Hepatocyte (in vitro differentiated cells): Measurements from ENCODE around the gene APBA3. TPM values are rescaled to one million over a fixed set of nuclear protein-coding genes. Genes with fewer than 3 reads are reported as not detected.

Experiments
- DNase-seq: peaks from one replicate; pipeline ENCODE4 v3.0.0-alpha.2; 2016; ENCODE audit warnings: low spot score
- H2AFZ ChIP-seq: fragments of 200-600 bp; sonication (generic); 2 replicates; pipeline ENCODE4 v1.6.0; 2016; ENCODE audit warnings: antibody characterized with exemption, mild to moderate bottlenecking
- H3K27ac ChIP-seq: fragments of 200-600 bp; sonication (generic); 2 replicates; pipeline ENCODE4 v1.5.1; 2016; ENCODE audit warnings: mild to moderate bottlenecking
- H3K27me3 ChIP-seq: fragments of 200-600 bp; sonication (generic); 2 replicates; pipeline ENCODE4 v1.6.1; 2016
- H3K36me3 ChIP-seq: fragments of 200-600 bp; sonication (generic); replicated peaks from 2 replicates; pipeline ENCODE4 v1.5.1; 2016; ENCODE audit warnings: low read depth; ENCODE audit not compliant: insufficient read depth
- H3K4me1 ChIP-seq: fragments of 200-600 bp; sonication (generic); 2 replicates; pipeline ENCODE4 v1.5.1; 2016; ENCODE audit warnings: mild to moderate bottlenecking, moderate library complexity; ENCODE audit not compliant: insufficient read depth
- H3K4me2 ChIP-seq: fragments of 200-600 bp; sonication (generic); 2 replicates; pipeline ENCODE4 v1.6.0; 2016
- H3K4me3 ChIP-seq: fragments of 200-600 bp; sonication (generic); 2 replicates; pipeline ENCODE4 v1.5.1; 2016; ENCODE audit warnings: mild to moderate bottlenecking
- H3K79me2 ChIP-seq: fragments of 200-600 bp; sonication (generic); 2 replicates; pipeline ENCODE4 v1.6.0; 2017; ENCODE audit warnings: mild to moderate bottlenecking
- H3K9me2 ChIP-seq: fragments of 200-600 bp; sonication (generic); replicated peaks from 2 replicates; pipeline ENCODE4 v1.6.0; 2017; ENCODE audit warnings: mild to moderate bottlenecking; ENCODE audit not compliant: insufficient read depth
- H3K9me3 ChIP-seq: fragments of 200-600 bp; sonication (generic); 2 replicates; pipeline ENCODE4 v1.5.1; 2016; ENCODE audit warnings: low read depth, mild to moderate bottlenecking
- H4K20me1 ChIP-seq: fragments of 200-600 bp; sonication (generic); 2 replicates; pipeline ENCODE4 v1.6.0; 2016; ENCODE audit warnings: mild to moderate bottlenecking; ENCODE audit not compliant: insufficient read depth, poor library complexity, severe bottlenecking
- EZH2 ChIP-seq: fragments of 200-600 bp; sonication (generic); IDR thresholded peaks from 2 replicates; pipeline ENCODE4 v1.6.1; 2016; ENCODE audit warnings: antibody characterized with exemption, mild to moderate bottlenecking, borderline replicate concordance
- EZH2phosphoT487 ChIP-seq: fragments of 200-600 bp; sonication (generic); IDR thresholded peaks from one replicate; pipeline ENCODE4 v1.6.1; 2018; ENCODE audit warnings: antibody characterized with exemption, mild to moderate bottlenecking, low read depth, moderate library complexity; ENCODE audit not compliant: unreplicated experiment, severe bottlenecking
- WGBS: methylation state at CpG from one replicate; pipeline ENCODE4 v1.1.6; 2016; ENCODE audit warnings: low lambda C conversion rate; ENCODE audit errors: missing lambda C conversion rate; 5-methylcytosine and 5-hydroxymethylcytosine counted together
- polyA plus RNA-seq: library from polyadenylated mRNA; unstranded; fragments of >200 nt; fragmentation: Nextera tagmentation; extraction: Ambion mirVana; gene quantifications from 2 replicates; pipeline ENCODE4 v1.2.1, GENCODE V29; 2016
- total RNA-seq: library from RNA; depleted of rRNA; stranded (reverse); fragments of >200 nt; gene quantifications from 2 replicates; pipeline ENCODE4 v1.2.3, GENCODE V29; 2014
- TF ChIP-seq, protein P1 (sequence below): fragments of 200-600 bp; sonication (generic); IDR thresholded peaks from 2 replicates; pipeline ENCODE4 v1.5.1; 2016; ENCODE audit warnings: antibody characterized with exemption, mild to moderate bottlenecking; ENCODE audit not compliant: poor library complexity

Gene APBA3
- total and polyA plus RNA-seq, 2 experiments from 2014 or later: 20.7 to 25.5 TPM

DNA sequence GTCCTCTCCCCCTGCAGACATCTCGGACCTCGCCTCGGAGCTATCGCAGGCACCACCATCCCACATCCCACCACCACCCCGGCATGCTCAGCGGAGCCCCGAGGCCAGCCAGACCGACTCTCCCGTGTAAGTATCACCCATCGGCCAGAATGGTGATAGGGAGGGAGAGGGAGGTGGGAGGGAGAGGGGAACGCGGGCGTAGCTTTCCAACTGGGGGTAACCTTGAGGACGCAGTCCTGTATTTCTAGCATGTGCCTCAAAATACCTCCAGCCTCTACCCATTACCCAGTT lies 27.2 kb downstream of the APBA3 start:
- H3K9me3 ChIP-seq: no peaks in the 10 kb centered on the region
- TF ChIP-seq EZH2phosphoT487 (no peak), EZH2 (no peak)
- TF ChIP-seq, protein P1, sequence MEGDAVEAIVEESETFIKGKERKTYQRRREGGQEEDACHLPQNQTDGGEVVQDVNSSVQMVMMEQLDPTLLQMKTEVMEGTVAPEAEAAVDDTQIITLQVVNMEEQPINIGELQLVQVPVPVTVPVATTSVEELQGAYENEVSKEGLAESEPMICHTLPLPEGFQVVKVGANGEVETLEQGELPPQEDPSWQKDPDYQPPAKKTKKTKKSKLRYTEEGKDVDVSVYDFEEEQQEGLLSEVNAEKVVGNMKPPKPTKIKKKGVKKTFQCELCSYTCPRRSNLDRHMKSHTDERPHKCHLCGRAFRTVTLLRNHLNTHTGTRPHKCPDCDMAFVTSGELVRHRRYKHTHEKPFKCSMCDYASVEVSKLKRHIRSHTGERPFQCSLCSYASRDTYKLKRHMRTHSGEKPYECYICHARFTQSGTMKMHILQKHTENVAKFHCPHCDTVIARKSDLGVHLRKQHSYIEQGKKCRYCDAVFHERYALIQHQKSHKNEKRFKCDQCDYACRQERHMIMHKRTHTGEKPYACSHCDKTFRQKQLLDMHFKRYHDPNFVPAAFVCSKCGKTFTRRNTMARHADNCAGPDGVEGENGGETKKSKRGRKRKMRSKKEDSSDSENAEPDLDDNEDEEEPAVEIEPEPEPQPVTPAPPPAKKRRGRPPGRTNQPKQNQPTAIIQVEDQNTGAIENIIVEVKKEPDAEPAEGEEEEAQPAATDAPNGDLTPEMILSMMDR: no peak
- no peaks in the 10 kb centered on the region for H3K79me2 ChIP-seq
- no peaks in the 10 kb centered on the region for H3K27me3 ChIP-seq
- DNase-seq: no peak
- no peaks in the 10 kb centered on the region for H3K36me3 ChIP-seq
- H3K9me2 ChIP-seq: no peaks in the 10 kb centered on the region
- H3K4me3 ChIP-seq: no peak overlapping the region
- H2AFZ ChIP-seq: no peak overlapping the region
- H3K4me1 ChIP-seq: no peaks in the 10 kb centered on the region
- no peak overlapping the region for H3K4me2 ChIP-seq
- no peaks in the 10 kb centered on the region for H4K20me1 ChIP-seq
- 96% methylated on average over 14 of the region's 14 CpGs for WGBS
- H3K27ac ChIP-seq: no peak overlapping the region

DNA sequence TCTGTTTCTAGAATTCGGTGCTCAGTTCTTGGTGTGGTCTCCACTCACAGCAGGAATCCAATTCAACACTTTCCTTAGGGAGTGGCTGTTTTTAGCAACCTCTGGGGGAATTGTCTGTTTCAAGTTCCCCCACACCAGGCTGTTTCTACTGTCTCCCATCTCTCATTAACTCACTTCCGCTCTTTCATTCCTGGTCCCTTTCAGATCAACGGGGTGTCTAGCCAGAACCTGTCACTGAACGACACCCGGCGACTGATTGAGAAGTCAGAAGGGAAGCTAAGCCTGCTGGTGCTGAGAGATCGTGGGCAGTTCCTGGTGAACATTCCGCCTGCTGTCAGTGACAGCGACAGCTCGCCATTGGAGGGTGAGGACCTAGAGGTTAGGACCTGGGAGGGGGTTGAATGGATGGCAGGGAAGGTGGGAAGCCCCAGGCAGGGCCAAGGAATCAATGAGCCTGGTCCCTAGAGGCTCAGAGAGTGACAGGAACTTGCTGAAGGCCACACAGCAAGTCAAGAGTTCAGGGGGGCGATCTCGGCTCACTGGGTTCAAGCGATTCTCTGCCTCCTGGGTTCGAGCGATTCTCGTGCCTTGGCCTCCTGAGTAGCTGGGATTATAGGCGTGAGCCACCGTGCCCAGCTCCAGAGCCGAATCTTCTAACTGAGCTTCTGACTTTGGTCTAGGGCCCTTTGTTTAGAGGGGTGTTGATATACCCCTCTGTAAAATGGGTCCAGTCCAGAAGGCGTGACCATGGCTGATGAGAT lies 27.8 kb downstream of the APBA3 start:
- H3K36me3 ChIP-seq: no peaks in the 10 kb centered on the region
- no peaks in the 10 kb centered on the region for H4K20me1 ChIP-seq
- H3K9me3 ChIP-seq: no peaks in the 10 kb centered on the region
- H3K27ac ChIP-seq: no peak overlapping the region
- no peak for DNase-seq
- H3K4me1 ChIP-seq: no peaks in the 10 kb centered on the region
- H3K27me3 ChIP-seq: no peaks in the 10 kb centered on the region
- no peak overlapping the region for H2AFZ ChIP-seq
- TF ChIP-seq EZH2: no peak
- TF ChIP-seq, protein P1: no peak
- TF ChIP-seq EZH2phosphoT487: no peak
- H3K9me2 ChIP-seq: no peaks in the 10 kb centered on the region
- H3K4me3 ChIP-seq: no peak overlapping the region
- H3K4me2 ChIP-seq: no peak overlapping the region
- H3K79me2 ChIP-seq: no peaks in the 10 kb centered on the region
- WGBS: 91% methylated on average over 20 of the region's 20 CpGs

DNA sequence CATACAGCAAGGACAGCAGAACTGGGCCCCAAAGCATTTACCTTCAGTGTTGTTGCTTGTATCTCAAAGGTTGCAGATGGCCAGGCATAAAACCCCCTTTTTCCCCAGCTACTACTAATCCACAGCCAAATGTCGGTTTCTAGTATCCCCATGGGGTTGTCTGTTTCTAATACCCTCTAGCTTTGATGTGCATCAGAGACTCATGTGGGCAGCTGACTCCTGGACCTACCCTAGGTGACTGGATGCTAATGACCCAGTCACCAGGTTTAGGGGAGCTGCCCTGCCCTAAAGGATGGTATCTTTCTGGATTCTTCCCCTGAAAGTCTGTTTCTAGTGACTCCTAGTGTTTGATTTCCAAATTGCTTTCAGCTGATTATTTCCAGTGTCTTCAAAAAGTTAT lies 29.4 kb downstream of the APBA3 start:
- no peaks in the 10 kb centered on the region for H3K4me1 ChIP-seq
- WGBS: 93% methylated on average over 1 of the region's 1 CpG
- H3K79me2 ChIP-seq: peaks cover 3% of the 10 kb centered on the region

More for the DNA sequence above, 29.4 kb downstream of the APBA3 start:
- DNase-seq: no peak
- Histone ChIP-seq H3K36me3 (no peaks in the 10 kb centered on the region), H3K9me2 (no peaks in the 10 kb centered on the region), H3K27me3 (no peaks in the 10 kb centered on the region), H3K9me3 (no peaks in the 10 kb centered on the region), H3K4me2 (no peak overlapping the region), H2AFZ (no peak overlapping the region), H3K4me3 (no peak overlapping the region), H3K27ac (no peak overlapping the region), H4K20me1 (no peaks in the 10 kb centered on the region)
- TF ChIP-seq, protein P1: no peak
- TF ChIP-seq EZH2phosphoT487 (no peak), EZH2 (no peak)
